Natural killer cell (primary cell): Measurements from ENCODE around the gene LPIN1. TPM values are rescaled to one million over a fixed set of nuclear protein-coding genes. Genes with fewer than 3 reads are reported as not detected.
A peak's percentile ranks its signal among the peaks of the same experiment; 100 is the strongest.

ENCODE experiments used
- ATAC-seq, 3 donors: fragments of 150-1000 bp in 2 of 3; fragments of 200-7000 bp in 1 of 3; cut with Tn5 transposase; 1 replicate in 1 of 3; 2 replicates in 2 of 3; pipeline ENCODE4 v1.10.0; 2021; ENCODE audit warnings: mild to moderate bottlenecking in 2 of 3, moderate library complexity in 2 of 3
- DNase-seq, 2 donors: peaks; one replicate each; pipeline versions ENCODE4 v3.0.0 to v3.0.0-alpha.2; 2013 to 2021; ENCODE audit warnings: mixed read lengths in 1 of 2
- H3K27ac ChIP-seq: one replicate; pipeline ENCODE4 v1.5.1; 2013; ENCODE audit warnings: mild to moderate bottlenecking, low read length
- H3K27me3 ChIP-seq: one replicate; pipeline ENCODE4 v1.6.1; 2013; ENCODE audit warnings: low read length; ENCODE audit not compliant: control insufficient read depth, insufficient read depth
- H3K36me3 ChIP-seq: one replicate; pipeline ENCODE4 v1.6.1; 2013; ENCODE audit warnings: low read length; ENCODE audit not compliant: control insufficient read depth, insufficient read depth
- H3K4me1 ChIP-seq: one replicate; pipeline ENCODE4 v1.6.1; 2013; ENCODE audit warnings: low read length; ENCODE audit not compliant: control insufficient read depth, insufficient read depth
- H3K4me3 ChIP-seq: one replicate; pipeline ENCODE4 v1.5.1; 2013; ENCODE audit warnings: low read length
- H3K9me3 ChIP-seq: one replicate; pipeline ENCODE4 v1.6.1; 2013; ENCODE audit warnings: low read length; ENCODE audit not compliant: control insufficient read depth, insufficient read depth
- H3K27ac Mint-ChIP-seq, 2 donors: one replicate each; pipeline ENCODE4 v1.8.0; 2022; ENCODE audit warnings: mild to moderate bottlenecking in 2 of 2, mixed read lengths in 2 of 2, moderate library complexity in 1 of 2
- H3K27me3 Mint-ChIP-seq, 2 donors: one replicate each; pipeline ENCODE4 v1.8.0; 2022; ENCODE audit warnings: low read depth in 2 of 2, mixed read lengths in 2 of 2
- H3K36me3 Mint-ChIP-seq: one replicate; pipeline ENCODE4 v1.8.0; 2022; ENCODE audit warnings: mixed read lengths
- H3K4me1 Mint-ChIP-seq, 2 donors: one replicate each; pipeline ENCODE4 v1.8.0; 2022; ENCODE audit warnings: mixed read lengths in 2 of 2
- H3K4me3 Mint-ChIP-seq: one replicate; pipeline ENCODE4 v1.8.0; 2022; ENCODE audit warnings: mild to moderate bottlenecking, moderate library complexity, mixed read lengths
- H3K9me3 Mint-ChIP-seq, 2 donors: one replicate each; pipeline ENCODE4 v1.8.0; 2022; ENCODE audit warnings: mixed read lengths in 2 of 2
- CTCF ChIP-seq: fragments of 200-600 bp; IDR thresholded peaks from one replicate; pipeline ENCODE4 v1.8.0; 2022; ENCODE audit warnings: antibody characterized with exemption
- WGBS: methylation state at CpG from one replicate; pipeline ENCODE4 v1.1.7; 2013; ENCODE audit warnings: missing lambda C conversion rate; ENCODE audit not compliant: insufficient coverage; 5-methylcytosine and 5-hydroxymethylcytosine counted together
- intact Hi-C: fragments of 100-400 bp; cut with micrococcal nuclease; formaldehyde crosslinking; loops from one replicate; pipeline ENCODE4 v1.14.2; 2022
- total RNA-seq, 4 donors: library from RNA; stranded (reverse); fragments of 120-200 nt in 1 of 4; gene quantifications; one replicate each; pipeline versions ENCODE4 v1.2.3 to v1.2.4, GENCODE V29; 2013 to 2022

The LPIN1 gene
- total RNA-seq, 3 donors from 2014 or later (not counting 1 experiment from before 2014, with no cell fraction given), result 95.0 to 122 (median 118) TPM

GRCh38 chr2:11742702-11743357 is 3.6 kb upstream of the LPIN1 start:
- Histone ChIP-seq H3K27me3 (no peaks in the 10 kb centered on the region), H3K27ac (no peak overlapping the region), H3K4me1 (peaks cover 42% of the 10 kb centered on the region), H3K36me3 (no peaks in the 10 kb centered on the region), H3K9me3 (no peaks in the 10 kb centered on the region), H3K4me3 (no peak overlapping the region)
- H3K27ac Mint-ChIP-seq, result peak overlapping the region in 1 of 2 donors; percentile 86
- no peak for ATAC-seq
- no peaks in the 10 kb centered on the region for H3K9me3 Mint-ChIP-seq
- H3K27me3 Mint-ChIP-seq, result no peaks in the 10 kb centered on the region
- WGBS, result 90% methylated on average over 16 of the region's 16 CpGs
- no peak for TF ChIP-seq CTCF
- intact Hi-C loops, result no loop called here
- no peaks in the 10 kb centered on the region for H3K36me3 Mint-ChIP-seq
- peaks cover 36 to 39% of the 10 kb centered on the region in 2 donors for H3K4me1 Mint-ChIP-seq
- DNase-seq, result no peak
- H3K4me3 Mint-ChIP-seq, result no peak overlapping the region

GRCh38 chr2:11743366-11743765 is 3.1 kb upstream of the LPIN1 start:
- no peak for ATAC-seq
- H3K4me3 Mint-ChIP-seq, result no peak overlapping the region
- Histone ChIP-seq H3K9me3 (no peaks in the 10 kb centered on the region), H3K27me3 (no peaks in the 10 kb centered on the region), H3K27ac (no peak overlapping the region), H3K4me1 (peaks cover 47% of the 10 kb centered on the region), H3K4me3 (no peak overlapping the region), H3K36me3 (no peaks in the 10 kb centered on the region)
- H3K4me1 Mint-ChIP-seq, result peaks cover 40 to 42% of the 10 kb centered on the region in 2 donors
- intact Hi-C loops, result no loop called here
- no peak for DNase-seq
- H3K27ac Mint-ChIP-seq, result peak overlapping the region in 1 of 2 donors; percentile 86
- H3K27me3 Mint-ChIP-seq, result no peaks in the 10 kb centered on the region
- WGBS, result 92% methylated on average over 7 of the region's 7 CpGs
- no peak for TF ChIP-seq CTCF
- no peaks in the 10 kb centered on the region for H3K36me3 Mint-ChIP-seq
- no peaks in the 10 kb centered on the region for H3K9me3 Mint-ChIP-seq

GRCh38 chr2:11743846-11744553 is 2.4 kb upstream of the LPIN1 start:
- H3K27ac Mint-ChIP-seq, result peak overlapping the region; percentile 70 to 86
- H3K36me3 Mint-ChIP-seq, result no peaks in the 10 kb centered on the region
- whole genome bisulfite sequencing, result 45% methylated on average over 10 of the region's 10 CpGs
- no peaks in the 10 kb centered on the region for H3K9me3 Mint-ChIP-seq
- DNase-seq (peak; percentile 55 to 84), ATAC-seq (peak; percentile 44 to 58 (median 52))
- H3K36me3 ChIP-seq, result no peaks in the 10 kb centered on the region
- TF ChIP-seq CTCF, result no peak
- H3K9me3 ChIP-seq, result no peaks in the 10 kb centered on the region
- H3K4me3 ChIP-seq, result no peak overlapping the region
- H3K27ac ChIP-seq, result peak overlapping the region; percentile 17
- no peaks in the 10 kb centered on the region for H3K27me3 Mint-ChIP-seq
- intact Hi-C loops, result no loop called here
- peaks cover 40 to 42% of the 10 kb centered on the region in 2 donors for H3K4me1 Mint-ChIP-seq
- peak overlapping the region; percentile 75 for H3K4me3 Mint-ChIP-seq
- no peaks in the 10 kb centered on the region for H3K27me3 ChIP-seq
- peaks cover 49% of the 10 kb centered on the region for H3K4me1 ChIP-seq
